Astrocyte (in vitro differentiated cells and primary cell): Measurements from ENCODE around the gene SATB2. TPM values are rescaled to one million over a fixed set of nuclear protein-coding genes. Genes with fewer than 3 reads are reported as not detected.

Source experiments
- DNase-seq: peaks from one replicate; pipeline ENCODE4 v3.0.0-alpha.2; 2010; ENCODE audit warnings: low read depth
- FAIRE-seq: peaks from 2 replicates; lab custom pipeline; 2011; peaks lifted over from hg19 to GRCh38; lab: Jason Lieb, UNC
- H2AFZ ChIP-seq: 2 replicates; pipeline ENCODE4 v1.6.0; 2012; ENCODE audit warnings: low read depth, low read length, inconsistent platforms
- H3K27ac ChIP-seq: 2 replicates; pipeline ENCODE4 v1.5.1; 2011; ENCODE audit warnings: low read depth, low read length, inconsistent platforms
- H3K27me3 ChIP-seq: 2 replicates; pipeline ENCODE4 v1.6.0; 2011; ENCODE audit warnings: low read length, inconsistent platforms; ENCODE audit not compliant: insufficient read depth
- H3K36me3 ChIP-seq: 2 replicates; pipeline ENCODE4 v1.5.1; 2011; ENCODE audit warnings: low read length, inconsistent platforms; ENCODE audit not compliant: insufficient read depth
- H3K4me1 ChIP-seq: 2 replicates; pipeline ENCODE4 v1.5.1; 2011; ENCODE audit warnings: low read length, inconsistent platforms; ENCODE audit not compliant: insufficient read depth
- H3K4me2 ChIP-seq: 2 replicates; pipeline ENCODE4 v1.6.0; 2012; ENCODE audit warnings: low read length, inconsistent platforms
- H3K4me3 ChIP-seq: 2 replicates; pipeline ENCODE4 v1.5.1; 2011; ENCODE audit warnings: low read depth, mild to moderate bottlenecking, low read length, inconsistent platforms; ENCODE audit not compliant: insufficient read depth
- H3K79me2 ChIP-seq: 2 replicates; pipeline ENCODE4 v1.6.0; 2012; ENCODE audit warnings: mild to moderate bottlenecking, low read length, inconsistent platforms; ENCODE audit not compliant: insufficient read depth
- H3K9ac ChIP-seq: 2 replicates; pipeline ENCODE4 v1.6.0; 2012; ENCODE audit warnings: mild to moderate bottlenecking, low read length, inconsistent platforms
- H3K9me3 ChIP-seq: 2 replicates; pipeline ENCODE4 v1.5.1; 2012; ENCODE audit warnings: low read depth, mild to moderate bottlenecking, low read length, inconsistent platforms; ENCODE audit not compliant: insufficient read depth
- H4K20me1 ChIP-seq: 2 replicates; pipeline ENCODE4 v1.6.0; 2012; ENCODE audit warnings: low read length, inconsistent platforms; ENCODE audit not compliant: insufficient read depth
- H3K27ac Mint-ChIP-seq: one replicate; pipeline ENCODE4 v1.8.0; 2021; ENCODE audit warnings: mild to moderate bottlenecking, mixed read lengths; ENCODE audit not compliant: unreplicated experiment
- H3K27me3 Mint-ChIP-seq: one replicate; pipeline ENCODE4 v1.8.0; 2021; ENCODE audit warnings: low read depth, mixed read lengths; ENCODE audit not compliant: unreplicated experiment
- H3K36me3 Mint-ChIP-seq: one replicate; pipeline ENCODE4 v1.8.0; 2021; ENCODE audit warnings: low read depth, mixed read lengths; ENCODE audit not compliant: unreplicated experiment
- H3K4me1 Mint-ChIP-seq: one replicate; pipeline ENCODE4 v1.8.0; 2021; ENCODE audit warnings: low read depth, mixed read lengths; ENCODE audit not compliant: unreplicated experiment
- H3K4me3 Mint-ChIP-seq: one replicate; pipeline ENCODE4 v1.8.0; 2021; ENCODE audit warnings: mild to moderate bottlenecking, moderate library complexity, mixed read lengths; ENCODE audit not compliant: unreplicated experiment
- H3K9me3 Mint-ChIP-seq: one replicate; pipeline ENCODE4 v1.8.0; 2021; ENCODE audit warnings: mild to moderate bottlenecking, mixed read lengths; ENCODE audit not compliant: unreplicated experiment
- EZH2 ChIP-seq: IDR thresholded peaks from 2 replicates; pipeline ENCODE4 v1.6.1; 2012; ENCODE audit warnings: mild to moderate bottlenecking, low read length, inconsistent platforms; ENCODE audit not compliant: insufficient read depth
- total RNA-seq: library from RNA; stranded (reverse); gene quantifications from 2 replicates; pipeline ENCODE4 v1.2.1, GENCODE V29; 2021
- TF ChIP-seq, protein P1 (sequence below): IDR thresholded peaks from 2 replicates; pipeline ENCODE4 v1.5.1; 2011; ENCODE audit warnings: low read depth, mild to moderate bottlenecking, inconsistent platforms, low read length, moderate library complexity; ENCODE audit not compliant: insufficient read depth

The SATB2 gene
- total RNA-seq, 1 donor from 2014 or later, result 12.3 TPM

DNA sequence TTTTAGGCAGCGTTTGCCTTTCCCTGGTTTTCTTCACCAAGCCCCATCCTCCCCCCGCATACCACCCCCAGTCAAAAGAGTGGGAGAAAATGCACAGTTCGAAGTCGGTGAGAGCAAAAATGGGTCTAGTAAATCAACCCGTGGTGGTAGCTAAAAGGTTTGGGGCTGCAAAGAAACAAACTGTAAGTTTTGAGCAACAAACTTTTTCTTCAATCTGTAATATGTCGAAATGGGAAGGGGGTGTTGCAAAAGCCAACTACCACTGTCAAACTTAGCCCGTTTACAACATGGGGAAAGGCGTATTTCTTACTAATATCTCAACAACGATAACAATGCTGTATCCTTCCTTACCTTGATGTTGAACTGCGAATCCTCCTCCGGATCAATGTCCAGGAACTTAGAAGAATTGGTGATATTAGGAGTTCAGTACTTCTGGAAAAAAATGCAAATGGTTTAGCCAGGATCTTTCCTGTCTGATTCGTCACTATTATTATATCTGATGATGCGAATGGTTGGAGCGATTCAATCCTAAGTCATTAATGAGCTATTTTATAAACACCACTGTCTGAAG, 2.4 kb upstream of the SATB2 start:
- Mint-ChIP-seq H3K27ac (peak overlapping the region; percentile 100), H3K9me3 (peaks cover 3% of the 10 kb centered on the region), H3K36me3 (no peaks in the 10 kb centered on the region), H3K4me3 (peak overlapping the region; percentile 98), H3K4me1 (peaks cover 5% of the 10 kb centered on the region), H3K27me3 (peaks cover 25% of the 10 kb centered on the region)
- TF ChIP-seq, protein P1, sequence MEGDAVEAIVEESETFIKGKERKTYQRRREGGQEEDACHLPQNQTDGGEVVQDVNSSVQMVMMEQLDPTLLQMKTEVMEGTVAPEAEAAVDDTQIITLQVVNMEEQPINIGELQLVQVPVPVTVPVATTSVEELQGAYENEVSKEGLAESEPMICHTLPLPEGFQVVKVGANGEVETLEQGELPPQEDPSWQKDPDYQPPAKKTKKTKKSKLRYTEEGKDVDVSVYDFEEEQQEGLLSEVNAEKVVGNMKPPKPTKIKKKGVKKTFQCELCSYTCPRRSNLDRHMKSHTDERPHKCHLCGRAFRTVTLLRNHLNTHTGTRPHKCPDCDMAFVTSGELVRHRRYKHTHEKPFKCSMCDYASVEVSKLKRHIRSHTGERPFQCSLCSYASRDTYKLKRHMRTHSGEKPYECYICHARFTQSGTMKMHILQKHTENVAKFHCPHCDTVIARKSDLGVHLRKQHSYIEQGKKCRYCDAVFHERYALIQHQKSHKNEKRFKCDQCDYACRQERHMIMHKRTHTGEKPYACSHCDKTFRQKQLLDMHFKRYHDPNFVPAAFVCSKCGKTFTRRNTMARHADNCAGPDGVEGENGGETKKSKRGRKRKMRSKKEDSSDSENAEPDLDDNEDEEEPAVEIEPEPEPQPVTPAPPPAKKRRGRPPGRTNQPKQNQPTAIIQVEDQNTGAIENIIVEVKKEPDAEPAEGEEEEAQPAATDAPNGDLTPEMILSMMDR, result no peak
- TF ChIP-seq EZH2, result no peak
- H3K27me3 ChIP-seq, result peaks cover 30% of the 10 kb centered on the region
- H2AFZ ChIP-seq, result peak overlapping the region; percentile 95
- no peaks in the 10 kb centered on the region for H3K9me3 ChIP-seq
- peak overlapping the region; percentile 84 for H3K9ac ChIP-seq
- peak; percentile 96 for FAIRE-seq
- peaks cover 11% of the 10 kb centered on the region for H4K20me1 ChIP-seq
- peak; percentile 59 for DNase-seq
- no peaks in the 10 kb centered on the region for H3K36me3 ChIP-seq
- H3K27ac ChIP-seq, result peak overlapping the region; percentile 86
- peaks cover 36% of the 10 kb centered on the region for H3K79me2 ChIP-seq
- peak overlapping the region; percentile 76 for H3K4me3 ChIP-seq
- peak overlapping the region; percentile 92 for H3K4me2 ChIP-seq
- peaks cover 17% of the 10 kb centered on the region for H3K4me1 ChIP-seq

DNA sequence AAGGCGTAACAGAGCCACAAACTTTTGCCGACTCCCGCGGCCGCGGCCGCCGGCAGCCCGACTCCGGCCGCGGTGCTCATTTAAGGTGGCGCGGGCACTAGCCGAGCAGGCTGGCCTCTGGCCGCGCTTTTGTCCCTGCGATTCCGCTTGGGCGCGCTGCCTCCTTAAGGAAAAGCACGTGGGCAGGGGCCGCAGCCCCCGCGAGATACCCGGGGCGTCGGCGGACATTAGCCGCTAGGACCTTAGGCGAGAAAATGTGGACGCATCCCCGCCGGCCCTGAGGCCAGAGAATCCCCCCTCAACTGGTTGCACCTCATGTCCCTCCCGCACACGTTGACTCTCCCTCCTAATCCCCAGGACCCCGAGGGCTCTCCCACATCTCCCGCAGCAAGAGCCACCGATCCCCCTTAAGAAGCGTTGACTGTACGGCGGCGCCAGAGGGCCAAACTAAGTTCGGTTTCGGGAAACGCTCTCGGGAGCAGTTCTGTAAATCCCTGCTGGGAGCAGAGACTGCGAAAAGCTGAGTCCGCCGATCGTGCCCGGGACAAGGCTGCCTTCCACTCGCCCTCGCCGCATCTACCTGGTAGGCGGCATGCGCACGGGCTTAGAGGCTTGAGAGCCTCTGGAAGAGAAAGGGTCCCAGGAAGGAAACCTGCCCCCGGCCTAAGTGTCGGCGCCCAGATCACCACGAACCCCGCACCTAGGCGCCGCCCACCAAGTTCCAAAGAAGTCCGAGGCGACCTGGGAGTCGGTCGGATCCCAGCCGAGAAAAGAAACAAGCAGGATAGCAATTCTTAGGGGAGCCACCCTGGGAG, 1.8 kb upstream of the SATB2 start:
- Histone ChIP-seq H3K27me3 (peaks cover 23% of the 10 kb centered on the region), H3K27ac (peak overlapping the region; percentile 86), H3K9ac (peak overlapping the region; percentile 84), H4K20me1 (peaks cover 12% of the 10 kb centered on the region), H3K79me2 (peaks cover 42% of the 10 kb centered on the region), H3K4me3 (peak overlapping the region; percentile 76), H3K36me3 (no peaks in the 10 kb centered on the region), H3K4me2 (peak overlapping the region; percentile 92), H2AFZ (peak overlapping the region; percentile 95), H3K4me1 (peaks cover 18% of the 10 kb centered on the region), H3K9me3 (no peaks in the 10 kb centered on the region)
- no peaks in the 10 kb centered on the region for H3K9me3 Mint-ChIP-seq
- DNase-seq (peak; percentile 96), FAIRE-seq (no peak)
- H3K4me3 Mint-ChIP-seq, result peak overlapping the region; percentile 98
- peaks cover 3% of the 10 kb centered on the region for H3K4me1 Mint-ChIP-seq
- H3K36me3 Mint-ChIP-seq, result no peaks in the 10 kb centered on the region
- H3K27me3 Mint-ChIP-seq, result peaks cover 20% of the 10 kb centered on the region
- peak overlapping the region; percentile 100 for H3K27ac Mint-ChIP-seq
- TF ChIP-seq, protein P1, result no peak
- TF ChIP-seq EZH2, result no peak
